Measurements from ENCODE around the gene HBB. TPM values are rescaled to one million over a fixed set of nuclear protein-coding genes. Genes with fewer than 3 reads are reported as not detected.

HBB gene
- polyA plus RNA-seq, 6 donors from 2014 or later, result 325 to 1,251 (median 765) TPM

GRCh38 chr11:5196731-5197130 lies 30.1 kb downstream of the HBB start:
- Mint-ChIP-seq H3K4me3 (no peak overlapping the region), H3K27me3 (peaks cover 0 to 6% (median 0%) of the 10 kb centered on the region in 3 donors), H3K9me3 (peaks cover 0 to 5% (median 3%) of the 10 kb centered on the region in 7 donors), H3K4me1 (no peaks in the 10 kb centered on the region), H3K27ac (no peak overlapping the region), H3K36me3 (no peaks in the 10 kb centered on the region)
- ATAC-seq (ENCODE audit: low read depth in 2 of 2), result no peak
- DNase-seq, result no peak

GRCh38 chr11:5196067-5196466 lies 30.8 kb downstream of the HBB start:
- Mint-ChIP-seq H3K9me3 (peaks cover 0 to 5% (median 5%) of the 10 kb centered on the region in 7 donors), H3K27ac (no peak overlapping the region), H3K4me1 (no peaks in the 10 kb centered on the region), H3K36me3 (no peaks in the 10 kb centered on the region), H3K4me3 (no peak overlapping the region), H3K27me3 (peaks cover 0 to 6% (median 0%) of the 10 kb centered on the region in 3 donors)
- DNase-seq (no peak), ATAC-seq (ENCODE audit: low read depth in 2 of 2) (no peak)

- H3K27ac Mint-ChIP-seq, result no peak overlapping the region
- peaks cover 0 to 9% of the 10 kb centered on the region in 2 donors for H3K36me3 Mint-ChIP-seq
- no peak overlapping the region for H3K4me3 Mint-ChIP-seq
- DNase-seq (no peak), ATAC-seq (ENCODE audit: low read depth in 2 of 2) (no peak)
- no peaks in the 10 kb centered on the region for H3K4me1 Mint-ChIP-seq
- H3K27me3 Mint-ChIP-seq, result no peaks in the 10 kb centered on the region
- H3K9me3 Mint-ChIP-seq, result peaks cover 3 to 25% (median 16%) of the 10 kb centered on the region in 7 donors
These were observed 34.1 kb downstream of the HBB start for GRCh38 chr11:5192738-5193137.

GRCh38 chr11:5188201-5188600 lies 38.7 kb downstream of the HBB start:
- ATAC-seq (ENCODE audit: low read depth in 2 of 2), result no peak
- no peaks in the 10 kb centered on the region for H3K4me1 Mint-ChIP-seq

GRCh38 chr11:5178046-5178837 lies 48.6 kb downstream of the HBB start:
- no peaks in the 10 kb centered on the region for H3K36me3 Mint-ChIP-seq
- H3K4me3 Mint-ChIP-seq, result no peak overlapping the region
- DNase-seq (no peak), ATAC-seq (ENCODE audit: low read depth in 2 of 2) (no peak)
- peaks cover 0 to 4% (median 0%) of the 10 kb centered on the region in 7 donors for H3K9me3 Mint-ChIP-seq
- no peaks in the 10 kb centered on the region for H3K4me1 Mint-ChIP-seq
- peaks cover 0 to 6% (median 4%) of the 10 kb centered on the region in 3 donors for H3K27me3 Mint-ChIP-seq
- H3K27ac Mint-ChIP-seq, result no peak overlapping the region

More at GRCh38 chr11:5188201-5188600, 38.7 kb downstream of the HBB start:
- DNase-seq, result no peak
- H3K36me3 Mint-ChIP-seq, result peaks cover 0 to 9% of the 10 kb centered on the region in 2 donors
- H3K27ac Mint-ChIP-seq, result no peak overlapping the region
- no peaks in the 10 kb centered on the region for H3K27me3 Mint-ChIP-seq
- H3K4me3 Mint-ChIP-seq, result no peak overlapping the region
- H3K9me3 Mint-ChIP-seq, result peaks cover 2 to 25% (median 13%) of the 10 kb centered on the region in 7 donors

Other genes with a start within 250 kb of the HBB start
- gene OR51L1, start 232.2 kb downstream of the HBB start, polyA plus RNA-seq (ENCODE audit: low read depth in 6 of 6), result not detected
- not detected for gene OR52J3, start 180.5 kb downstream of the HBB start, polyA plus RNA-seq (ENCODE audit: low read depth in 6 of 6)
- not detected for gene OR52E2, start 167.4 kb downstream of the HBB start, polyA plus RNA-seq (ENCODE audit: low read depth in 6 of 6)
- not detected for gene OR52E1, start 157.5 kb downstream of the HBB start, polyA plus RNA-seq (ENCODE audit: low read depth in 6 of 6)
- gene OR52A5, start 88.7 kb downstream of the HBB start, polyA plus RNA-seq (ENCODE audit: low read depth in 6 of 6), result not detected
- gene OR52A1, start 72.3 kb downstream of the HBB start, polyA plus RNA-seq (ENCODE audit: low read depth in 6 of 6), result not detected
- not detected for gene OR51V1, start 26.4 kb downstream of the HBB start, polyA plus RNA-seq (ENCODE audit: low read depth in 6 of 6)
- gene HBD, start 7.4 kb upstream of the HBB start, polyA plus RNA-seq (ENCODE audit: low read depth in 6 of 6), result 1 to 10 TPM in 1 of 6 donors, not detected in 5; 1.8 TPM
- under 1 TPM in 1 of 6 donors, not detected in 5; 0.53 TPM for gene HBG1, start 22.8 kb upstream of the HBB start, polyA plus RNA-seq (ENCODE audit: low read depth in 6 of 6)
- 1 to 10 TPM in 1 of 6 donors, under 1 TPM in 1, not detected in 4; 0.75 to 2.9 TPM for gene HBG2, start 27.7 kb upstream of the HBB start, polyA plus RNA-seq (ENCODE audit: low read depth in 6 of 6)
- not detected for gene HBE1, start 42.9 kb upstream of the HBB start, polyA plus RNA-seq (ENCODE audit: low read depth in 6 of 6)
- not detected for gene OR51B4, start 74.9 kb upstream of the HBB start, polyA plus RNA-seq (ENCODE audit: low read depth in 6 of 6)
- not detected for gene OR51B2, start 97.2 kb upstream of the HBB start, polyA plus RNA-seq (ENCODE audit: low read depth in 6 of 6)
- gene OR51B5, start 116.5 kb upstream of the HBB start, polyA plus RNA-seq (ENCODE audit: low read depth in 6 of 6), result not detected
- not detected for gene OR51B6, start 124.4 kb upstream of the HBB start, polyA plus RNA-seq (ENCODE audit: low read depth in 6 of 6)
- gene OR51M1, start 156.7 kb upstream of the HBB start, polyA plus RNA-seq (ENCODE audit: low read depth in 6 of 6), result not detected
- gene OR51Q1, start 195.0 kb upstream of the HBB start, polyA plus RNA-seq (ENCODE audit: low read depth in 6 of 6), result not detected
- gene OR51I1, start 214.4 kb upstream of the HBB start, polyA plus RNA-seq (ENCODE audit: low read depth in 6 of 6), result not detected
- gene OR51I2, start 222.3 kb upstream of the HBB start, polyA plus RNA-seq (ENCODE audit: low read depth in 6 of 6), result not detected

Data from naive B cell (primary cell).